H1 (cell line): Measurements from ENCODE around the gene THPO. TPM values are rescaled to one million over a fixed set of nuclear protein-coding genes. Genes with fewer than 3 reads are reported as not detected.

Experiments
- CTCF ChIA-PET: fragments of 300-600 bp; sonication (Branson Sonifier 250); formaldehyde crosslinking; loops from one replicate; lab custom pipeline; 2021; ENCODE audit not compliant: partially characterized antibody; lab: Charles Lee
- POLR2A ChIA-PET: fragments of 300-600 bp; sonication (Branson Sonifier 250); formaldehyde crosslinking; loops from one replicate; lab custom pipeline; 2021; ENCODE audit warnings: inconsistent platforms; ENCODE audit not compliant: partially characterized antibody; lab: Charles Lee
- DNase-seq, 2 experiments: peaks; one replicate each; pipeline versions ENCODE4 v3.0.0 to v3.0.0-alpha.2; 2010 to 2022; ENCODE audit warnings: low spot score in 2 of 2, low read depth in 1 of 2, mixed read lengths in 1 of 2
- FAIRE-seq: peaks from 2 replicates; lab custom pipeline; 2011; peaks lifted over from hg19 to GRCh38; lab: Jason Lieb, UNC
- H2AFZ ChIP-seq: 2 replicates; pipeline ENCODE4 v1.8.1; 2012; ENCODE audit warnings: low read length, inconsistent platforms
- H2AK5ac ChIP-seq: 2 replicates; pipeline ENCODE4 v1.6.1; 2013; ENCODE audit warnings: low read depth, low read length
- H2BK120ac ChIP-seq: replicated peaks from 2 replicates; pipeline ENCODE3; 2013; ENCODE audit warnings: low read depth, low read length, inconsistent platforms
- H2BK12ac ChIP-seq: 2 replicates; pipeline ENCODE4 v1.6.1; 2013; ENCODE audit warnings: low read depth, low read length
- H2BK15ac ChIP-seq: 2 replicates; pipeline ENCODE4 v1.6.1; 2013; ENCODE audit warnings: low read length
- H2BK20ac ChIP-seq: 2 replicates; pipeline ENCODE4 v1.6.1; 2013; ENCODE audit warnings: low read length
- H2BK5ac ChIP-seq: 2 replicates; pipeline ENCODE4 v1.6.1; 2013; ENCODE audit warnings: low read depth, low read length
- H3K14ac ChIP-seq: 2 replicates; pipeline ENCODE4 v1.6.1; 2013; ENCODE audit warnings: inconsistent platforms; ENCODE audit not compliant: insufficient read length
- H3K18ac ChIP-seq: 2 replicates; pipeline ENCODE4 v1.6.1; 2013; ENCODE audit warnings: low read length; ENCODE audit errors: extremely low read depth
- H3K23ac ChIP-seq: 2 replicates; pipeline ENCODE4 v1.6.1; 2013; ENCODE audit warnings: inconsistent platforms; ENCODE audit not compliant: insufficient read length
- H3K23me2 ChIP-seq: 2 replicates; pipeline ENCODE4 v1.6.1; 2013; ENCODE audit warnings: low read depth, low read length
- H3K27ac ChIP-seq: 2 replicates; pipeline ENCODE4 v1.6.1; 2011; ENCODE audit warnings: low read depth, low read length, inconsistent platforms
- H3K27me3 ChIP-seq, 4 experiments: replicated peaks in 1 of 4; 1 replicate in 1 of 4; 2 replicates in 3 of 4; pipeline versions ENCODE4 v1.6.1 to v1.8.1; 2011 to 2013; ENCODE audit warnings: low read length in 3 of 4, mild to moderate bottlenecking in 3 of 4, inconsistent platforms in 2 of 4, mixed read lengths in 2 of 4, moderate library complexity in 1 of 4; ENCODE audit not compliant: control insufficient read depth in 3 of 4, insufficient read depth in 3 of 4; ENCODE audit errors: extremely low read depth in 1 of 4
- H3K36me3 ChIP-seq, 4 experiments: 2 replicates each; pipeline versions ENCODE4 v1.6.1 to v1.8.1; 2011 to 2013; ENCODE audit warnings: mild to moderate bottlenecking in 4 of 4, low read length in 3 of 4, moderate library complexity in 2 of 4, control low read depth in 1 of 4, inconsistent platforms in 1 of 4; ENCODE audit not compliant: insufficient read depth in 4 of 4, control insufficient read depth in 2 of 4
- H3K4ac ChIP-seq: replicated peaks from 2 replicates; pipeline ENCODE3; 2013; ENCODE audit warnings: low read length, low read depth, mixed read lengths, inconsistent platforms; ENCODE audit not compliant: insufficient read length
- H3K4me1 ChIP-seq, 4 experiments: replicated peaks in 1 of 4; 1 replicate in 1 of 4; 2 replicates in 3 of 4; pipeline versions ENCODE4 v1.6.1 to v1.8.1; 2011 to 2013; ENCODE audit warnings: low read length in 3 of 4, inconsistent platforms in 2 of 4, mixed read lengths in 1 of 4; ENCODE audit not compliant: insufficient read depth in 4 of 4, control insufficient read depth in 3 of 4
- H3K4me2 ChIP-seq, 2 experiments: 2 replicates each; pipeline versions ENCODE4 v1.6.1 to v1.8.1; 2011 to 2013; ENCODE audit warnings: low read depth in 2 of 2, low read length in 2 of 2, control low read depth in 1 of 2, inconsistent platforms in 1 of 2, mild to moderate bottlenecking in 1 of 2; ENCODE audit not compliant: insufficient read depth in 1 of 2
- H3K4me3 ChIP-seq, 4 experiments: fragments of 200-600, 300-600 bp in 1 of 4; sonication (generic), shearing (Covaris generic), sonication (Bioruptor Twin) in 1 of 4; 2 replicates each; pipeline versions ENCODE4 v1.5.1 to v1.8.1; 2011 to 2016; ENCODE audit warnings: low read length in 4 of 4, low read depth in 3 of 4, control low read depth in 2 of 4, inconsistent platforms in 2 of 4, mild to moderate bottlenecking in 2 of 4, mixed read lengths in 1 of 4, moderate library complexity in 1 of 4; ENCODE audit not compliant: insufficient read depth in 2 of 4; ENCODE audit errors: extremely low read depth in 1 of 4
- H3K56ac ChIP-seq: replicated peaks from 2 replicates; pipeline ENCODE3; 2013; ENCODE audit warnings: low read depth, mild to moderate bottlenecking, mixed read lengths, low read length, inconsistent platforms; ENCODE audit not compliant: insufficient read length
- H3K79me1 ChIP-seq: 2 replicates; pipeline ENCODE4 v1.6.1; 2013; ENCODE audit warnings: low read depth, low read length, control low read depth
- H3K79me2 ChIP-seq, 2 experiments: 2 replicates each; pipeline versions ENCODE4 v1.6.1 to v1.8.1; 2012 to 2013; ENCODE audit warnings: low read length in 2 of 2, mild to moderate bottlenecking in 2 of 2, inconsistent platforms in 1 of 2; ENCODE audit not compliant: insufficient read depth in 2 of 2, control insufficient read depth in 1 of 2
- H3K9ac ChIP-seq, 4 experiments: replicated peaks in 1 of 4; 1 replicate in 1 of 4; 2 replicates in 3 of 4; pipeline versions ENCODE4 v1.6.1 to v1.8.1; 2011 to 2013; ENCODE audit warnings: low read depth in 3 of 4, low read length in 3 of 4, control low read depth in 2 of 4, mild to moderate bottlenecking in 2 of 4, moderate library complexity in 2 of 4, inconsistent platforms in 1 of 4; ENCODE audit errors: extremely low read depth in 1 of 4
- H3K9me3 ChIP-seq, 2 experiments: 2 replicates each; pipeline versions ENCODE4 v1.6.1 to v1.8.1; 2012 to 2013; ENCODE audit warnings: mild to moderate bottlenecking in 2 of 2, moderate library complexity in 2 of 2, control low read depth in 1 of 2, inconsistent platforms in 1 of 2, low read depth in 1 of 2, low read length in 1 of 2, mixed read lengths in 1 of 2; ENCODE audit not compliant: insufficient read depth in 2 of 2
- H4K20me1 ChIP-seq, 2 experiments: replicated peaks in 1 of 2; 2 replicates each; pipeline versions ENCODE3 to v1.8.1; 2011 to 2013; ENCODE audit warnings: inconsistent platforms in 2 of 2, low read length in 2 of 2, mild to moderate bottlenecking in 1 of 2; ENCODE audit not compliant: insufficient read depth in 2 of 2, control insufficient read depth in 1 of 2
- H4K5ac ChIP-seq: 2 replicates; pipeline ENCODE4 v1.6.1; 2013; ENCODE audit warnings: low read length, low read depth, mixed read lengths, inconsistent platforms; ENCODE audit not compliant: insufficient read length
- H4K8ac ChIP-seq: 2 replicates; pipeline ENCODE4 v1.8.0; 2013; ENCODE audit warnings: mild to moderate bottlenecking, moderate library complexity, low read length, inconsistent platforms; ENCODE audit not compliant: insufficient read depth; ENCODE audit errors: extremely low read depth
- H4K91ac ChIP-seq: replicated peaks from 2 replicates; pipeline ENCODE3; 2013; ENCODE audit warnings: low read length, mixed read lengths, inconsistent platforms; ENCODE audit not compliant: insufficient read length
- ASH2L ChIP-seq: fragments of 200-600, 300-600 bp; sonication (generic); IDR thresholded peaks from one replicate; pipeline ENCODE4 v1.7.1; 2017; ENCODE audit warnings: low read length
- RAD21 ChIP-seq, 2 experiments: IDR thresholded peaks in 1 of 2; conservative IDR thresholded peaks in 1 of 2; 2 replicates each; pipeline ENCODE4 v1.6.1; 2011; ENCODE audit warnings: low read depth in 2 of 2, low read length in 2 of 2, improper control_type of control experiment in 1 of 2, inconsistent platforms in 1 of 2, mild to moderate bottlenecking in 1 of 2, moderate library complexity in 1 of 2
- SUZ12 ChIP-seq: fragments of 200-600 bp; sonication (generic); IDR thresholded peaks from 2 replicates; pipeline ENCODE4 v1.6.1; 2012; ENCODE audit warnings: mild to moderate bottlenecking, inconsistent platforms, low read length, moderate library complexity, mixed read lengths
- YY1 ChIP-seq: IDR thresholded peaks from 2 replicates; pipeline ENCODE4 v1.6.1; 2011; ENCODE audit warnings: low read depth, mild to moderate bottlenecking, low read length
- WGBS, 2 experiments: shearing (Covaris generic) in 1 of 2; methylation state at CpG; one replicate each; pipeline versions ENCODE4 v1.1.6 to v1.1.7; 2013 to 2015; ENCODE audit warnings: low lambda C conversion rate in 2 of 2, mixed read lengths in 2 of 2, inconsistent platforms in 1 of 2, low coverage in 1 of 2, missing lambda C conversion rate in 1 of 2; ENCODE audit not compliant: insufficient replicate concordance in 2 of 2, insufficient coverage in 1 of 2, insufficient read length in 1 of 2; ENCODE audit errors: extremely low coverage in 1 of 2, missing lambda C conversion rate in 1 of 2; 5-methylcytosine and 5-hydroxymethylcytosine counted together
- polyA plus RNA-seq, 7 experiments: library from polyadenylated mRNA; depleted of rRNA in 3 of 7; stranded (reverse) in 5 of 7; unstranded in 2 of 7; fragments of >200 nt in 5 of 7; fragments of 200-250 nt in 2 of 7; gene quantifications; 1 replicate in 5 of 7; 2 replicates in 1 of 7; 4 replicates in 1 of 7; pipeline versions ENCODE4 v1.2.1 to v1.2.3, GENCODE V29; 2011 to 2013; ENCODE audit warnings: missing spikeins in 2 of 7, mixed read lengths in 2 of 7
- total RNA-seq: library from RNA; stranded (reverse); fragmentation: NEBNext Ultra II Directional; extraction: Animal tissue kit (Norgen Biotek cat#: 25700); gene quantifications from 2 replicates; pipeline ENCODE4 v1.2.1, GENCODE V29; 2021

THPO gene
- total and polyA plus RNA-seq, 2 of the 8 experiments (the other 6 are each of a cell fraction or from before 2014, with no cell fraction given), result 0.82 to 1.2 TPM

- Histone ChIP-seq H3K18ac (peak overlapping the region; percentile 78), H4K5ac (peak overlapping the region; percentile 31), H2BK12ac (peak overlapping the region; percentile 75; the same call in 1 of the 2 replicates), H3K36me3 (peaks cover 7 to 28% (median 17%) of the 10 kb centered on the region in 4 experiments; a peak in 5 of 8 replicates), H2BK120ac (peak overlapping the region; percentile 7), H3K23ac (no peak overlapping the region), H3K9ac (peak overlapping the region; percentile 35 to 92 (median 52)), H3K56ac (peak overlapping the region; percentile 67), H2BK20ac (no peak overlapping the region), H3K79me2 (peaks cover 0 to 15% of the 10 kb centered on the region in 2 experiments; a peak in 2 of 4 replicates), H3K4ac (peak overlapping the region; percentile 6), H4K8ac (peak overlapping the region; percentile 75; the same call in 1 of the 2 replicates), H3K27ac (no peak overlapping the region), H4K91ac (peak overlapping the region; percentile 76), H3K79me1 (0 out of 2 replicates have a peak, but pooled peaks cover 3% of the 10 kb centered on the region), H3K4me2 (peak overlapping the region; percentile 94 to 98), H3K14ac (no peak overlapping the region), H2BK15ac (no peak overlapping the region), H3K4me3 (peak overlapping the region; percentile 77 to 88 (median 80)), H3K9me3 (no peaks in the 10 kb centered on the region), H2AK5ac (no peak overlapping the region), H2AFZ (peak overlapping the region; percentile 37; the same call in 1 of the 2 replicates), H4K20me1 (peaks cover 6 to 11% of the 10 kb centered on the region in 2 experiments), H3K4me1 (peaks cover 3 to 18% (median 12%) of the 10 kb centered on the region in 4 experiments), H3K27me3 (peaks cover 0 to 8% (median 3%) of the 10 kb centered on the region in 4 experiments; a peak in 3 of 7 replicates), H3K23me2 (peaks cover 22% of the 10 kb centered on the region), H2BK5ac (no peak overlapping the region)
- TF ChIP-seq ASH2L, result peak; percentile 26
- TF ChIP-seq SUZ12, result 0 out of 2 replicates have a peak, but pooled peaks have one; percentile 16
- TF ChIP-seq YY1, result peak; percentile 42; the same call in 1 of the 2 replicates
- TF ChIP-seq RAD21 (IDR thresholded peaks at IDR 0.05 in 1 of 2, conservative IDR thresholded peaks at IDR 0.05 in 1 of 2; ENCODE audit: low read depth in 2 of 2, low read length in 2 of 2), result no peak
- FAIRE-seq (no peak), DNase-seq (no peak)
- WGBS, 2 experiments, result 14% methylated on average over 19 of the region's 24 CpGs; no CpG with 5 or more reads in 1 of the 2 experiments
- ChIA-PET POLR2A (interaction anchor here (0.6 to 5.2 kb wide), 17 partner anchors 9 to 375 kb away, joined by 3 to 32 read pairs (median 5); partner anchors contain the start of gene FAM131A), CTCF (interaction anchor here (0.7 to 7.1 kb wide), 9 partner anchors 8 to 466 kb away, joined by 3 to 47 read pairs (median 3); partner anchors contain the start of gene FAM131A)
Observed at GRCh38 chr3:184360929-184361531, 17.0 kb downstream of the THPO start.
